Neural cell (in vitro differentiated cells): ENCODE measurements around the gene ATOX1. TPM values are rescaled to one million over a fixed set of nuclear protein-coding genes. Genes with fewer than 3 reads are reported as not detected.
"Not testable (repeated sequence)": the region's sequence is repeated elsewhere in the genome, so short reads cannot be mapped to it uniquely, and the experiment has no call there.

Experiments used
- H2AFZ ChIP-seq: fragments of 200-600, 300-800 bp; sonication (generic), shearing (Covaris generic); 2 replicates; pipeline ENCODE4 v1.6.0; 2014; ENCODE audit warnings: low read depth, mild to moderate bottlenecking, antibody characterized with exemption, low read length, moderate library complexity
- H3F3A ChIP-seq: fragments of 200-600 bp; shearing (Covaris generic); 2 replicates; pipeline ENCODE4 v1.6.1; 2016; ENCODE audit warnings: mild to moderate bottlenecking, moderate library complexity, mixed read lengths, antibody characterized with exemption, low read length; ENCODE audit not compliant: insufficient read depth, poor library complexity, severe bottlenecking
- H3K27ac ChIP-seq: fragments of 200-600, 300-800 bp; sonication (generic), shearing (Covaris generic); 2 replicates; pipeline ENCODE4 v1.5.1; 2014; ENCODE audit warnings: mild to moderate bottlenecking, low read length, moderate library complexity
- H3K27me3 ChIP-seq: fragments of 300-800, 200-600 bp; sonication (generic), shearing (Covaris generic); 2 replicates; pipeline ENCODE4 v1.6.0; 2014; ENCODE audit warnings: mild to moderate bottlenecking, low read depth, low read length, moderate library complexity; ENCODE audit not compliant: insufficient read depth
- H3K36me3 ChIP-seq: fragments of 300-800, 200-600 bp; sonication (generic), shearing (Covaris generic); 2 replicates; pipeline ENCODE4 v1.5.1; 2014; ENCODE audit warnings: mild to moderate bottlenecking, antibody characterized with exemption, low read length, moderate library complexity; ENCODE audit not compliant: insufficient read depth
- H3K4me2 ChIP-seq: fragments of 300-800, 200-600 bp; sonication (generic), shearing (Covaris generic); 2 replicates; pipeline ENCODE4 v1.6.0; 2014; ENCODE audit warnings: mild to moderate bottlenecking, low read length
- H3K4me3 ChIP-seq: fragments of 300-800, 200-600 bp; sonication (generic), shearing (Covaris generic); 2 replicates; pipeline ENCODE4 v1.5.1; 2014; ENCODE audit warnings: mild to moderate bottlenecking, low read length, moderate library complexity
- H3K79me2 ChIP-seq: fragments of 200-600 bp; shearing (Covaris generic); replicated peaks from 2 replicates; pipeline ENCODE4 v1.6.0; 2014; ENCODE audit warnings: mild to moderate bottlenecking, low read length, moderate library complexity; ENCODE audit not compliant: insufficient read depth
- H3K9ac ChIP-seq: fragments of 300-800, 200-600 bp; sonication (generic), shearing (Covaris generic); 2 replicates; pipeline ENCODE4 v1.6.1; 2016; ENCODE audit warnings: mild to moderate bottlenecking, low read length, mixed read lengths
- H3K9me2 ChIP-seq: fragments of 200-600 bp; shearing (Covaris generic); 2 replicates; pipeline ENCODE4 v1.6.1; 2016; ENCODE audit warnings: mild to moderate bottlenecking, low read length, mixed read lengths; ENCODE audit not compliant: insufficient read depth
- H3K9me3 ChIP-seq: fragments of 200-600, 300-800 bp; sonication (generic), shearing (Covaris generic); 2 replicates; pipeline ENCODE4 v1.6.1; 2016; ENCODE audit warnings: mild to moderate bottlenecking, mixed run types, low read length, moderate library complexity, mixed read lengths
- H4K20me1 ChIP-seq: fragments of 200-600 bp; shearing (Covaris generic); 2 replicates; pipeline ENCODE4 v1.6.1; 2016; ENCODE audit warnings: mild to moderate bottlenecking, mixed run types; ENCODE audit not compliant: insufficient read depth
- EP300 ChIP-seq: fragments of 450-650 bp; conservative IDR thresholded peaks from 2 replicates; pipeline ENCODE4 v1.6.1; 2014; ENCODE audit warnings: antibody characterized with exemption, mild to moderate bottlenecking, moderate library complexity; ENCODE audit not compliant: poor library complexity, severe bottlenecking
- MXI1 ChIP-seq: fragments of 450-650 bp; conservative IDR thresholded peaks from 2 replicates; pipeline ENCODE4 v1.6.1; 2014; ENCODE audit warnings: antibody characterized with exemption, mild to moderate bottlenecking; ENCODE audit not compliant: poor library complexity, severe bottlenecking
- RAD21 ChIP-seq: fragments of 450-650 bp; conservative IDR thresholded peaks from 2 replicates; pipeline ENCODE4 v1.6.1; 2014; ENCODE audit warnings: antibody characterized with exemption, mild to moderate bottlenecking, moderate library complexity
- SMC3 ChIP-seq: fragments of 450-650 bp; conservative IDR thresholded peaks from 2 replicates; pipeline ENCODE4 v1.6.1; 2014; ENCODE audit warnings: antibody characterized with exemption, mild to moderate bottlenecking, moderate library complexity; ENCODE audit not compliant: poor library complexity
- TAF1 ChIP-seq: IDR thresholded peaks from 2 replicates; pipeline ENCODE4 v1.6.1; 2012; ENCODE audit warnings: low read depth
- polyA plus RNA-seq: library from polyadenylated mRNA; depleted of rRNA; stranded (reverse); fragments of >200 nt; gene quantifications from 2 replicates; pipeline ENCODE4 v1.2.3, GENCODE V29; 2014
- TF ChIP-seq, protein P1 (sequence below): fragments of 450-650 bp; IDR thresholded peaks from 2 replicates; pipeline ENCODE4 v1.5.1; 2014; ENCODE audit warnings: antibody characterized with exemption, mild to moderate bottlenecking, moderate library complexity; ENCODE audit not compliant: poor library complexity, severe bottlenecking
- TF ChIP-seq, protein P2 (sequence below): IDR thresholded peaks from 2 replicates; pipeline ENCODE4 v1.6.1; 2012; ENCODE audit warnings: borderline replicate concordance

ATOX1 gene
- polyA plus RNA-seq, 1 donor from 2014 or later: 79.9 TPM

DNA sequence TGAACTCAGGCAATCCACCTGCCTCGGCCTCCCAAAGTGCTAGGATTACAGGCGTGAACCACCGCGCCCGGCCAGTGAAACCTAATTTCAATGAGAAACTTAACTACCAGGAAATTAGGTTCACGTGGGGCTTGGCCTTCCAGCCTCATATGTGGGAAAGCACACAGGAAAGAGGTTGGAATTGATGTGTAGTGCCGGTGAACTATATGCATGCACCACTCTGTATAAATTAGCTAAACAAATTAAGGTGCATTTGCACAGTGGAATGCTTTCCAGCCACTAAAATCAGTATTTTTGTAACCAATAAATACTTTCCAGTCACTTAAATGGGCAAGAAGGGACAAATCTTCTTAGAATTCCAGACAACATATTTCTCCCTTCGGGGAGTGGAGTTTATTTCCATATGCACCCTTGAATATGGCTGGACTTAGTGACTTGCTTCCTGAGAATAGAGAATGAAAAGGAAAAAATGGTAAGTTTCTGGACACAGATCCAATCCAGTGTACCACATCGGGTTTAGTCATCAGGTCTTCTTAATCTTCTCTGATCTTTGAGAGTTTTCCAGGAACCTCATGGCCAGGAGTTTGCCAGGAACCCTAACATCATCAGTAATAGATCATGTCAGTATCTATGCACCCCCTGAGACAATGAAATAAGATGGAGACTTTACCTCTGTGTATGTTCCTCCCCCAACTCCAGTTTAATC, 24.9 kb downstream of the ATOX1 start:
- no peaks in the 10 kb centered on the region for H3K36me3 ChIP-seq
- no peak overlapping the region for H3K27ac ChIP-seq
- H3K79me2 ChIP-seq: no peaks in the 10 kb centered on the region
- no peaks in the 10 kb centered on the region for H3F3A ChIP-seq
- no peak overlapping the region for H2AFZ ChIP-seq
- no peak overlapping the region for H3K9ac ChIP-seq
- H3K9me2 ChIP-seq: no peaks in the 10 kb centered on the region
- H4K20me1 ChIP-seq: no peaks in the 10 kb centered on the region
- H3K9me3 ChIP-seq: no peaks in the 10 kb centered on the region
- no peak overlapping the region for H3K4me3 ChIP-seq
- H3K27me3 ChIP-seq: no peaks in the 10 kb centered on the region
- TF ChIP-seq, protein P1, sequence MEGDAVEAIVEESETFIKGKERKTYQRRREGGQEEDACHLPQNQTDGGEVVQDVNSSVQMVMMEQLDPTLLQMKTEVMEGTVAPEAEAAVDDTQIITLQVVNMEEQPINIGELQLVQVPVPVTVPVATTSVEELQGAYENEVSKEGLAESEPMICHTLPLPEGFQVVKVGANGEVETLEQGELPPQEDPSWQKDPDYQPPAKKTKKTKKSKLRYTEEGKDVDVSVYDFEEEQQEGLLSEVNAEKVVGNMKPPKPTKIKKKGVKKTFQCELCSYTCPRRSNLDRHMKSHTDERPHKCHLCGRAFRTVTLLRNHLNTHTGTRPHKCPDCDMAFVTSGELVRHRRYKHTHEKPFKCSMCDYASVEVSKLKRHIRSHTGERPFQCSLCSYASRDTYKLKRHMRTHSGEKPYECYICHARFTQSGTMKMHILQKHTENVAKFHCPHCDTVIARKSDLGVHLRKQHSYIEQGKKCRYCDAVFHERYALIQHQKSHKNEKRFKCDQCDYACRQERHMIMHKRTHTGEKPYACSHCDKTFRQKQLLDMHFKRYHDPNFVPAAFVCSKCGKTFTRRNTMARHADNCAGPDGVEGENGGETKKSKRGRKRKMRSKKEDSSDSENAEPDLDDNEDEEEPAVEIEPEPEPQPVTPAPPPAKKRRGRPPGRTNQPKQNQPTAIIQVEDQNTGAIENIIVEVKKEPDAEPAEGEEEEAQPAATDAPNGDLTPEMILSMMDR: no peak
- TF ChIP-seq, protein P2, sequence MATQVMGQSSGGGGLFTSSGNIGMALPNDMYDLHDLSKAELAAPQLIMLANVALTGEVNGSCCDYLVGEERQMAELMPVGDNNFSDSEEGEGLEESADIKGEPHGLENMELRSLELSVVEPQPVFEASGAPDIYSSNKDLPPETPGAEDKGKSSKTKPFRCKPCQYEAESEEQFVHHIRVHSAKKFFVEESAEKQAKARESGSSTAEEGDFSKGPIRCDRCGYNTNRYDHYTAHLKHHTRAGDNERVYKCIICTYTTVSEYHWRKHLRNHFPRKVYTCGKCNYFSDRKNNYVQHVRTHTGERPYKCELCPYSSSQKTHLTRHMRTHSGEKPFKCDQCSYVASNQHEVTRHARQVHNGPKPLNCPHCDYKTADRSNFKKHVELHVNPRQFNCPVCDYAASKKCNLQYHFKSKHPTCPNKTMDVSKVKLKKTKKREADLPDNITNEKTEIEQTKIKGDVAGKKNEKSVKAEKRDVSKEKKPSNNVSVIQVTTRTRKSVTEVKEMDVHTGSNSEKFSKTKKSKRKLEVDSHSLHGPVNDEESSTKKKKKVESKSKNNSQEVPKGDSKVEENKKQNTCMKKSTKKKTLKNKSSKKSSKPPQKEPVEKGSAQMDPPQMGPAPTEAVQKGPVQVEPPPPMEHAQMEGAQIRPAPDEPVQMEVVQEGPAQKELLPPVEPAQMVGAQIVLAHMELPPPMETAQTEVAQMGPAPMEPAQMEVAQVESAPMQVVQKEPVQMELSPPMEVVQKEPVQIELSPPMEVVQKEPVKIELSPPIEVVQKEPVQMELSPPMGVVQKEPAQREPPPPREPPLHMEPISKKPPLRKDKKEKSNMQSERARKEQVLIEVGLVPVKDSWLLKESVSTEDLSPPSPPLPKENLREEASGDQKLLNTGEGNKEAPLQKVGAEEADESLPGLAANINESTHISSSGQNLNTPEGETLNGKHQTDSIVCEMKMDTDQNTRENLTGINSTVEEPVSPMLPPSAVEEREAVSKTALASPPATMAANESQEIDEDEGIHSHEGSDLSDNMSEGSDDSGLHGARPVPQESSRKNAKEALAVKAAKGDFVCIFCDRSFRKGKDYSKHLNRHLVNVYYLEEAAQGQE: no peak
- TF ChIP-seq SMC3 (no peak), EP300 (no peak), RAD21 (no peak)
- H3K4me2 ChIP-seq: no peak overlapping the region

DNA sequence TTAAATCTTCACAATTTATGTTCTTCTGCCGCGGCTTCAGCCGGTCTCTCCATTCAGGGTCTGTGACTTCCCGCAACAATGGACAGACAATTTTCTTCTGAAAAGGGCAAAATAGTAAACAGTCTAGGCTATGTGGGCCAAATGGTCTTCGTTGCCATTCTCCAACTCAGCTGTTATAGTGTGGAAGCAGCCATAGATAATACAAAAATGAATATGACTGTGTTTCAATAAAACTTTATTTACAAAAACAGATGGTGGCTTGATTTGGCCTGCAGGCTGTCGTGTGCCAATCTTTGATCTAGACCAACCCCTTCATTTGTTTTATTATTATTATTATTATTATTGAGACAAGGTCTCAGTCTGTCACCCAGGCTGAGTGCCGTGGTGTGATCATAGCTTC, 28.1 kb downstream of the ATOX1 start:
- no peak for TF ChIP-seq MXI1
- no peak for TF ChIP-seq TAF1
- TF ChIP-seq RAD21: no peak
- TF ChIP-seq, protein P2: no peak
- Histone ChIP-seq H3K27me3 (no peaks in the 10 kb centered on the region), H3K9ac (no peak overlapping the region), H3K36me3 (no peaks in the 10 kb centered on the region), H2AFZ (no peak overlapping the region), H3F3A (no peaks in the 10 kb centered on the region), H3K9me3 (no peaks in the 10 kb centered on the region), H3K79me2 (no peaks in the 10 kb centered on the region), H3K4me3 (no peak overlapping the region), H4K20me1 (no peaks in the 10 kb centered on the region), H3K27ac (no peak overlapping the region), H3K9me2 (no peaks in the 10 kb centered on the region), H3K4me2 (no peak overlapping the region)

DNA sequence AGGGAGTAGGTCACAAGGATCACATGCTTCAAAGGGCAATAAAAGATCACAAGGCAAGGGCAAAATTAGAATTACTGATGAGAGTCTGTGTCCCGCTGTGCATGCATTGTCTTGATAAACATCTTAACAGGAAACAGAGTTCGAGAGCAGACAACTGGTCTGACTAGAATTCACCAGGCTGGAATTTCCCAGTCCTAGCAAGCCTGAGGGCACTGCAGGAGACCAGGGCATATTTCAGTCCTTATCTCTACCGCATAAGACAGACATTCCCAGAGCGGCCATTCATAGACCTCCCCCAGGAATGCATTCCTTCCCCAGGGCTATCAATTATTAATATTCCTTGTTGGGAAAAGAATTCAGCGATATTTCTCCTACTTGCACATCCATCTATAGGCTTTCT, 28.8 kb downstream of the ATOX1 start:
- H3K27ac ChIP-seq, H3F3A ChIP-seq, H3K9ac ChIP-seq, H3K9me2 ChIP-seq, H3K27me3 ChIP-seq, H3K9me3 ChIP-seq, H4K20me1 ChIP-seq, H3K79me2 ChIP-seq, H3K4me3 ChIP-seq, H3K4me2 ChIP-seq, H3K36me3 ChIP-seq, H2AFZ ChIP-seq: not testable (repeated sequence)
